Stimulated activated CD8-positive, alpha-beta memory T cell treated with anti-CD3 and anti-CD28 coated beads, Interleukin-2, amount 100 ng/mL, for 1 hour (primary cell): ENCODE data around the gene HSD17B12.
"Not testable (repeated sequence)": the region's sequence is repeated elsewhere in the genome, so short reads cannot be mapped to it uniquely, and the experiment has no call there.

Experiments used
- DNase-seq, 2 donors: peaks; one replicate each; pipeline ENCODE4 v3.0.0-alpha.2; 2020; ENCODE audit warnings: low read depth in 2 of 2

HSD17B12 gene

GRCh38 chr11:43738600-43739409, 58.3 kb downstream of the HSD17B12 start:
- DNase-seq = no peak

GRCh38 chr11:43746670-43747069, 66.1 kb downstream of the HSD17B12 start:
- DNase-seq = no peak

GRCh38 chr11:43747130-43747802, 66.7 kb downstream of the HSD17B12 start:
- no peak for DNase-seq

GRCh38 chr11:43748095-43748494, 67.6 kb downstream of the HSD17B12 start:
- DNase-seq = no peak

- DNase-seq = no peak
Measured at GRCh38 chr11:43751726-43752125, 71.2 kb downstream of the HSD17B12 start.

- DNase-seq = no peak
Measured at GRCh38 chr11:43756575-43756974, 76.0 kb downstream of the HSD17B12 start.

- DNase-seq = no peak
Measured at GRCh38 chr11:43758927-43759326, 78.4 kb downstream of the HSD17B12 start.

- DNase-seq = no peak
Measured at GRCh38 chr11:43760902-43761301, 80.4 kb downstream of the HSD17B12 start.

- DNase-seq = no peak
Measured at GRCh38 chr11:43765194-43765593, 84.7 kb downstream of the HSD17B12 start.

GRCh38 chr11:43768654-43769053, 88.1 kb downstream of the HSD17B12 start:
- DNase-seq = not testable (repeated sequence)

GRCh38 chr11:43770173-43770572, 89.6 kb downstream of the HSD17B12 start:
- DNase-seq = no peak

GRCh38 chr11:43772733-43773132, 92.2 kb downstream of the HSD17B12 start:
- DNase-seq = no peak

GRCh38 chr11:43774786-43775185, 94.2 kb downstream of the HSD17B12 start:
- DNase-seq = no peak

GRCh38 chr11:43779306-43779705, 98.8 kb downstream of the HSD17B12 start:
- no peak for DNase-seq

GRCh38 chr11:43784301-43784700, 103.8 kb downstream of the HSD17B12 start:
- no peak for DNase-seq

GRCh38 chr11:43784866-43785265, 104.3 kb downstream of the HSD17B12 start:
- no peak for DNase-seq

- no peak for DNase-seq
Measured at GRCh38 chr11:43785318-43785717, 104.8 kb downstream of the HSD17B12 start.

GRCh38 chr11:43786016-43786415, 105.5 kb downstream of the HSD17B12 start:
- no peak for DNase-seq

GRCh38 chr11:43787824-43788223, 107.3 kb downstream of the HSD17B12 start:
- no peak for DNase-seq

GRCh38 chr11:43788421-43788820, 107.9 kb downstream of the HSD17B12 start:
- DNase-seq = no peak

GRCh38 chr11:43789700-43790443, 109.3 kb downstream of the HSD17B12 start:
- no peak for DNase-seq

- DNase-seq = no peak
Measured at GRCh38 chr11:43790444-43790794, 109.9 kb downstream of the HSD17B12 start.

- no peak for DNase-seq
Measured at GRCh38 chr11:43797337-43797736, 116.8 kb downstream of the HSD17B12 start.
